SKM-1 (cell line): ENCODE measurements around the gene TRIM75.
"Not testable (repeated sequence)": the region's sequence is repeated elsewhere in the genome, so short reads cannot be mapped to it uniquely, and the experiment has no call there.

Experiments used
- DNase-seq: peaks from one replicate; lab custom pipeline; 2025; ENCODE audit not compliant: unreplicated experiment; lab: John Stamatoyannopoulos, UW

The TRIM75 gene

GRCh38 chr4:165073346-165073745, 19.7 kb downstream of the TRIM75 start:
- not testable (repeated sequence) for DNase-seq

GRCh38 chr4:165077034-165077578, 23.4 kb downstream of the TRIM75 start:
- no peak for DNase-seq

- no peak for DNase-seq
Observed at GRCh38 chr4:165079476-165079875, 25.8 kb downstream of the TRIM75 start.

GRCh38 chr4:165084787-165085186, 31.1 kb downstream of the TRIM75 start:
- not testable (repeated sequence) for DNase-seq

GRCh38 chr4:165085946-165086345, 32.3 kb downstream of the TRIM75 start:
- DNase-seq, result no peak

GRCh38 chr4:165088366-165088765, 34.7 kb downstream of the TRIM75 start:
- DNase-seq, result no peak

GRCh38 chr4:165092187-165092586, 38.5 kb downstream of the TRIM75 start:
- not testable (repeated sequence) for DNase-seq

- no peak for DNase-seq
Observed at GRCh38 chr4:165094873-165095272, 41.2 kb downstream of the TRIM75 start.

GRCh38 chr4:165095291-165095690, 41.6 kb downstream of the TRIM75 start:
- no peak for DNase-seq

- no peak for DNase-seq
Observed at GRCh38 chr4:165096776-165097175, 43.1 kb downstream of the TRIM75 start.

GRCh38 chr4:165101641-165102040, 48.0 kb downstream of the TRIM75 start:
- DNase-seq, result no peak

GRCh38 chr4:165106518-165106917, 52.9 kb downstream of the TRIM75 start:
- no peak for DNase-seq
